Esophagus (tissue), 2 donors: ENCODE measurements around the gene ZIC2. TPM values are rescaled to one million over a fixed set of nuclear protein-coding genes. Genes with fewer than 3 reads are reported as not detected.

ENCODE experiments used
- H3K27ac ChIP-seq, 2 donors: one replicate each; pipeline ENCODE4 v1.5.1; 2013; ENCODE audit warnings: low read depth in 2 of 2, mild to moderate bottlenecking in 2 of 2, inconsistent platforms in 1 of 2, low read length in 1 of 2, moderate library complexity in 1 of 2
- H3K27me3 ChIP-seq, 2 donors: one replicate each; pipeline ENCODE4 v1.6.1; 2013; ENCODE audit warnings: low read length in 2 of 2, control low read depth in 1 of 2, mild to moderate bottlenecking in 1 of 2; ENCODE audit not compliant: insufficient read depth in 2 of 2, control insufficient read depth in 1 of 2
- H3K36me3 ChIP-seq, 2 donors: one replicate each; pipeline ENCODE4 v1.6.1; 2013; ENCODE audit warnings: low read length in 1 of 2; ENCODE audit not compliant: control insufficient read depth in 2 of 2, insufficient read depth in 2 of 2
- H3K4me1 ChIP-seq, 2 donors: one replicate each; pipeline ENCODE4 v1.6.1; 2013; ENCODE audit warnings: low read length in 1 of 2; ENCODE audit not compliant: control insufficient read depth in 2 of 2, insufficient read depth in 2 of 2
- H3K4me3 ChIP-seq, 2 donors: one replicate each; pipeline ENCODE4 v1.5.1; 2013; ENCODE audit warnings: low read length in 2 of 2, mild to moderate bottlenecking in 2 of 2, low read depth in 1 of 2, moderate library complexity in 1 of 2
- H3K9me3 ChIP-seq, 2 donors: one replicate each; pipeline ENCODE4 v1.6.1; 2013; ENCODE audit warnings: mild to moderate bottlenecking in 2 of 2, low read depth in 1 of 2, low read length in 1 of 2, moderate library complexity in 1 of 2; ENCODE audit not compliant: control insufficient read depth in 2 of 2, insufficient read depth in 1 of 2
- WGBS, 2 donors: extraction: QIAGEN DNeasy Blood & Tissue Kit; methylation state at CpG; one replicate each; pipeline ENCODE4 v1.1.7; 2013; 5-methylcytosine and 5-hydroxymethylcytosine counted together
- polyA plus RNA-seq, 2 donors: library from polyadenylated mRNA; stranded (reverse); fragments of 200-250 nt; gene quantifications; one replicate each; pipeline ENCODE4 v1.2.3, GENCODE V29; 2013
- donor health status: healthy with polysubstance abuse.
- donor health status: Bipolar disorder and iron deficiency.

ZIC2 gene
- polyA plus RNA-seq, 2 donors = 0.04 to 0.11 TPM

GRCh38 chr13:99958406-99959126 lies 23.0 kb upstream of the ZIC2 start:
- no peak overlapping the region for H3K4me3 ChIP-seq
- peaks cover 0 to 5% of the 10 kb centered on the region in 2 donors for H3K9me3 ChIP-seq
- H3K4me1 ChIP-seq = peaks cover 15 to 20% of the 10 kb centered on the region in 2 donors
- H3K27ac ChIP-seq = no peak overlapping the region
- peaks cover 0 to 35% of the 10 kb centered on the region in 2 donors for H3K27me3 ChIP-seq
- no peaks in the 10 kb centered on the region for H3K36me3 ChIP-seq
- 20% methylated on average over 35 of the region's 35 CpGs for WGBS, 2 donors

GRCh38 chr13:99959127-99959539 lies 22.5 kb upstream of the ZIC2 start:
- Histone ChIP-seq H3K27me3 (peaks cover 0 to 35% of the 10 kb centered on the region in 2 donors), H3K27ac (no peak overlapping the region), H3K9me3 (peaks cover 0 to 5% of the 10 kb centered on the region in 2 donors), H3K4me1 (peaks cover 15 to 20% of the 10 kb centered on the region in 2 donors), H3K36me3 (no peaks in the 10 kb centered on the region), H3K4me3 (no peak overlapping the region)
- 23 to 24% methylated on average over 10 of the region's 10 CpGs for WGBS, 2 donors

- WGBS, 2 donors = 7 to 10% methylated on average over 49 of the region's 49 CpGs
Measured at GRCh38 chr13:99959540-99960230, 21.9 kb upstream of the ZIC2 start.

GRCh38 chr13:99960663-99961311 lies 20.8 kb upstream of the ZIC2 start:
- no peak overlapping the region for H3K27ac ChIP-seq
- 16 to 20% methylated on average over 13 of the region's 13 CpGs for WGBS, 2 donors
- H3K4me1 ChIP-seq = peaks cover 14 to 18% of the 10 kb centered on the region in 2 donors
- peaks cover 0 to 5% of the 10 kb centered on the region in 2 donors for H3K9me3 ChIP-seq
- H3K27me3 ChIP-seq = peaks cover 0 to 31% of the 10 kb centered on the region in 2 donors
- H3K4me3 ChIP-seq = no peak overlapping the region
- H3K36me3 ChIP-seq = no peaks in the 10 kb centered on the region

More at GRCh38 chr13:99959540-99960230, 21.9 kb upstream of the ZIC2 start:
- Histone ChIP-seq H3K4me1 (peaks cover 15 to 20% of the 10 kb centered on the region in 2 donors), H3K36me3 (no peaks in the 10 kb centered on the region), H3K9me3 (peaks cover 0 to 5% of the 10 kb centered on the region in 2 donors), H3K27me3 (peaks cover 0 to 35% of the 10 kb centered on the region in 2 donors), H3K27ac (no peak overlapping the region), H3K4me3 (peak overlapping the region in 1 of 2 donors; percentile 31)

- no peak overlapping the region for H3K27ac ChIP-seq
- H3K36me3 ChIP-seq = no peaks in the 10 kb centered on the region
- peaks cover 0 to 24% of the 10 kb centered on the region in 2 donors for H3K27me3 ChIP-seq
- WGBS, 2 donors = 55 to 58% methylated on average over 8 of the region's 8 CpGs
- H3K4me1 ChIP-seq = peaks cover 8 to 13% of the 10 kb centered on the region in 2 donors
- H3K9me3 ChIP-seq = peaks cover 0 to 5% of the 10 kb centered on the region in 2 donors
- H3K4me3 ChIP-seq = no peak overlapping the region
Measured at GRCh38 chr13:99961636-99962035, 19.9 kb upstream of the ZIC2 start.

GRCh38 chr13:99962242-99962641 lies 19.3 kb upstream of the ZIC2 start:
- Histone ChIP-seq H3K4me1 (peaks cover 4 to 11% of the 10 kb centered on the region in 2 donors), H3K27ac (no peak overlapping the region), H3K27me3 (peaks cover 0 to 18% of the 10 kb centered on the region in 2 donors), H3K36me3 (no peaks in the 10 kb centered on the region), H3K4me3 (no peak overlapping the region), H3K9me3 (peaks cover 0 to 5% of the 10 kb centered on the region in 2 donors)
- 52 to 60% methylated on average over 1 of the region's 1 CpG for WGBS, 2 donors

GRCh38 chr13:99963816-99964339 lies 17.7 kb upstream of the ZIC2 start:
- Histone ChIP-seq H3K4me1 (peaks cover 6 to 16% of the 10 kb centered on the region in 2 donors), H3K4me3 (no peak overlapping the region), H3K36me3 (no peaks in the 10 kb centered on the region), H3K27ac (no peak overlapping the region), H3K27me3 (peaks cover 0 to 18% of the 10 kb centered on the region in 2 donors), H3K9me3 (peaks cover 0 to 4% of the 10 kb centered on the region in 2 donors)
- 49 to 51% methylated on average over 3 of the region's 3 CpGs for WGBS, 2 donors

- Histone ChIP-seq H3K9me3 (peaks cover 0 to 4% of the 10 kb centered on the region in 2 donors), H3K27me3 (peaks cover 0 to 31% of the 10 kb centered on the region in 2 donors), H3K36me3 (no peaks in the 10 kb centered on the region), H3K4me3 (no peak overlapping the region), H3K4me1 (peaks cover 15 to 21% of the 10 kb centered on the region in 2 donors), H3K27ac (no peak overlapping the region)
- 75 to 81% methylated on average over 9 of the region's 9 CpGs for WGBS, 2 donors
Measured at GRCh38 chr13:99965329-99966000, 16.1 kb upstream of the ZIC2 start.
